Mesenchymal stem cell (in vitro differentiated cells and primary cell): ENCODE results near the gene FYB2.

Source experiments
- DNase-seq: peaks from one replicate; pipeline ENCODE4 v3.0.0-alpha.2; 2013
- H2AFZ ChIP-seq: one replicate; pipeline ENCODE4 v1.6.1; 2013; ENCODE audit warnings: low read depth, mild to moderate bottlenecking, control low read depth, inconsistent platforms, low read length, moderate library complexity
- H2AK5ac ChIP-seq: 2 replicates; pipeline ENCODE4 v1.6.1; 2013; ENCODE audit warnings: low read length, moderate library complexity, mild to moderate bottlenecking, inconsistent platforms; ENCODE audit not compliant: severe bottlenecking
- H2BK120ac ChIP-seq: one replicate; pipeline ENCODE4 v1.6.1; 2013; ENCODE audit warnings: low read depth, mild to moderate bottlenecking, inconsistent platforms, low read length, moderate library complexity
- H2BK12ac ChIP-seq, 2 experiments: one replicate each; pipeline ENCODE4 v1.6.1; 2013; ENCODE audit warnings: inconsistent platforms in 2 of 2, low read length in 2 of 2, mild to moderate bottlenecking in 2 of 2, moderate library complexity in 2 of 2, control low read depth in 1 of 2
- H2BK15ac ChIP-seq: one replicate; pipeline ENCODE4 v1.6.1; 2013; ENCODE audit warnings: mild to moderate bottlenecking, low read depth, inconsistent platforms; ENCODE audit not compliant: poor library complexity, severe bottlenecking
- H2BK5ac ChIP-seq: 2 replicates; pipeline ENCODE4 v1.6.1; 2013; ENCODE audit warnings: low read depth, mild to moderate bottlenecking, low read length, control low read depth, inconsistent platforms; ENCODE audit not compliant: poor library complexity, severe bottlenecking
- H3K14ac ChIP-seq, 2 experiments: one replicate each; pipeline ENCODE4 v1.6.1; 2013; ENCODE audit warnings: inconsistent platforms in 2 of 2, low read length in 2 of 2, control low read depth in 1 of 2, mild to moderate bottlenecking in 1 of 2, moderate library complexity in 1 of 2
- H3K18ac ChIP-seq, 2 experiments: one replicate each; pipeline ENCODE4 v1.6.1; 2013; ENCODE audit warnings: inconsistent platforms in 2 of 2, low read length in 2 of 2, control low read depth in 1 of 2, low read depth in 1 of 2, mild to moderate bottlenecking in 1 of 2
- H3K23ac ChIP-seq, 2 experiments: one replicate each; pipeline ENCODE4 v1.6.1; 2013; ENCODE audit warnings: inconsistent platforms in 2 of 2, low read length in 2 of 2, mild to moderate bottlenecking in 2 of 2, moderate library complexity in 2 of 2, control low read depth in 1 of 2
- H3K27ac ChIP-seq: 2 replicates; pipeline ENCODE4 v1.5.1; 2013; ENCODE audit warnings: mild to moderate bottlenecking, moderate library complexity, low read length, control low read depth, inconsistent platforms; ENCODE audit not compliant: poor library complexity, severe bottlenecking
- H3K27me3 ChIP-seq, 2 experiments: 2 replicates each; pipeline versions ENCODE4 v1.6.1 to v1.7.0; 2013; ENCODE audit warnings: low read length in 2 of 2, mild to moderate bottlenecking in 2 of 2, moderate library complexity in 2 of 2, control low read depth in 1 of 2, inconsistent platforms in 1 of 2; ENCODE audit not compliant: control insufficient read depth in 1 of 2, insufficient read depth in 1 of 2
- H3K36me3 ChIP-seq, 2 experiments: 2 replicates each; pipeline versions ENCODE4 v1.6.1 to v1.7.0; 2013; ENCODE audit warnings: low read length in 2 of 2, control low read depth in 1 of 2, inconsistent platforms in 1 of 2, low read depth in 1 of 2, mild to moderate bottlenecking in 1 of 2; ENCODE audit not compliant: insufficient read depth in 2 of 2, control insufficient read depth in 1 of 2
- H3K4ac ChIP-seq, 2 experiments: one replicate each; pipeline ENCODE4 v1.6.1; 2013; ENCODE audit warnings: inconsistent platforms in 2 of 2, low read length in 2 of 2, mild to moderate bottlenecking in 2 of 2, moderate library complexity in 2 of 2, control low read depth in 1 of 2, low read depth in 1 of 2
- H3K4me1 ChIP-seq: 2 replicates; pipeline ENCODE4 v1.6.1; 2013; ENCODE audit warnings: low read depth, low read length, control low read depth; ENCODE audit not compliant: control insufficient read depth, insufficient read depth
- H3K4me2 ChIP-seq: 2 replicates; pipeline ENCODE4 v1.6.1; 2013; ENCODE audit warnings: low read length, mild to moderate bottlenecking, inconsistent platforms; ENCODE audit not compliant: poor library complexity, severe bottlenecking
- H3K4me3 ChIP-seq, 2 experiments: 2 replicates each; pipeline versions ENCODE4 v1.5.1 to v1.7.0; 2013; ENCODE audit warnings: low read length in 2 of 2, mild to moderate bottlenecking in 2 of 2, control low read depth in 1 of 2, low read depth in 1 of 2; ENCODE audit not compliant: insufficient read depth in 1 of 2
- H3K79me1 ChIP-seq: replicated peaks from 2 replicates; pipeline ENCODE4 v1.6.1; 2013; ENCODE audit warnings: mild to moderate bottlenecking, control low read depth, low read length, inconsistent platforms; ENCODE audit not compliant: poor library complexity, severe bottlenecking
- H3K9ac ChIP-seq: 2 replicates; pipeline ENCODE4 v1.7.0; 2013; ENCODE audit warnings: mild to moderate bottlenecking, low read length, moderate library complexity
- H3K9me3 ChIP-seq: 2 replicates; pipeline ENCODE4 v1.7.0; 2013; ENCODE audit warnings: mild to moderate bottlenecking, low read length; ENCODE audit not compliant: control insufficient read depth
- H4K8ac ChIP-seq: one replicate; pipeline ENCODE4 v1.6.1; 2013; ENCODE audit warnings: inconsistent platforms, mild to moderate bottlenecking, low read length, moderate library complexity
- H4K91ac ChIP-seq: one replicate; pipeline ENCODE4 v1.6.1; 2013; ENCODE audit warnings: mild to moderate bottlenecking, low read length, inconsistent platforms
- WGBS: methylation state at CpG from one replicate; pipeline ENCODE4 v1.1.7; 2013; ENCODE audit warnings: mixed read lengths; 5-methylcytosine and 5-hydroxymethylcytosine counted together

The FYB2 gene

GRCh38 chr1:56670350-56670749 lies 148.9 kb downstream of the FYB2 start:
- no peak overlapping the region for H4K8ac ChIP-seq
- H3K79me1 ChIP-seq, result peaks cover 15% of the 10 kb centered on the region
- H3K18ac ChIP-seq, result no peak overlapping the region
- H4K91ac ChIP-seq, result no peak overlapping the region
- no peak overlapping the region for H2BK15ac ChIP-seq
- H3K36me3 ChIP-seq, result no peaks in the 10 kb centered on the region
- H3K4ac ChIP-seq, result no peak overlapping the region
- H2BK120ac ChIP-seq, result no peak overlapping the region
- no peak for DNase-seq
- WGBS, result 98% methylated on average over 2 of the region's 2 CpGs
- no peaks in the 10 kb centered on the region for H3K4me1 ChIP-seq
- no peak overlapping the region for H3K9ac ChIP-seq
- no peak overlapping the region for H3K4me2 ChIP-seq
- H3K9me3 ChIP-seq, result no peaks in the 10 kb centered on the region
- no peak overlapping the region for H2AK5ac ChIP-seq
- no peak overlapping the region for H3K27ac ChIP-seq
- no peak overlapping the region for H2BK12ac ChIP-seq
- H3K27me3 ChIP-seq, result no peaks in the 10 kb centered on the region
- H3K23ac ChIP-seq, result no peak overlapping the region
- no peak overlapping the region for H2BK5ac ChIP-seq
- no peak overlapping the region for H3K4me3 ChIP-seq
- H2AFZ ChIP-seq, result no peak overlapping the region
- H3K14ac ChIP-seq, result no peak overlapping the region
